Endothelial cell of umbilical vein (primary cell): Measurements from ENCODE around the gene BARX1. TPM values are rescaled to one million over a fixed set of nuclear protein-coding genes. Genes with fewer than 3 reads are reported as not detected.

Experiments
- Bru-seq: library from RNA; stranded (reverse); fragments of 400-500 nt; gene quantifications from one replicate; lab custom pipeline; 2021; lab: Mats Ljungman, UMichigan
- BruChase-seq, 2 experiments: library from RNA; stranded (reverse); fragments of 400-500 nt; gene quantifications; one replicate each; lab custom pipeline; 2021; lab: Mats Ljungman, UMichigan
- BruUV-seq: library from RNA; stranded (reverse); fragments of 400-500 nt; replicated peaks from 2 replicates; lab custom pipeline; 2021; lab: Mats Ljungman, UMichigan
- CTCF ChIA-PET: fragments of 300-600, 350-600 bp; sonication (Branson Sonifier 250); formaldehyde crosslinking; loops from one replicate; lab custom pipeline; 2021; ENCODE audit warnings: antibody characterized with exemption, inconsistent platforms; lab: Charles Lee
- POLR2A ChIA-PET: fragments of 300-600, 350-600 bp; sonication (Branson Sonifier 250); formaldehyde crosslinking; loops from one replicate; lab custom pipeline; 2021; ENCODE audit warnings: antibody characterized with exemption, inconsistent platforms; lab: Charles Lee
- DNase-seq: peaks from one replicate; pipeline ENCODE4 v3.0.0-alpha.2; 2011; ENCODE audit warnings: low read depth, low spot score
- FAIRE-seq: peaks from 2 replicates; lab custom pipeline; 2011; peaks lifted over from hg19 to GRCh38; lab: Jason Lieb, UNC
- H2AFZ ChIP-seq: 2 replicates; pipeline ENCODE4 v1.6.0; 2012; ENCODE audit warnings: low read depth, low read length, control low read depth, inconsistent platforms
- H3K27ac ChIP-seq: 2 replicates; pipeline ENCODE4 v1.5.1; 2011; ENCODE audit warnings: low read depth, mild to moderate bottlenecking, control low read depth, low read length, moderate library complexity; ENCODE audit not compliant: insufficient read depth
- H3K27me3 ChIP-seq, 2 experiments: 2 replicates each; pipeline versions ENCODE4 v1.6.0 to v1.6.1; 2011; ENCODE audit warnings: low read length in 2 of 2, mixed read lengths in 1 of 2; ENCODE audit not compliant: control insufficient read depth in 2 of 2, insufficient read depth in 2 of 2
- H3K36me3 ChIP-seq, 2 experiments: 2 replicates in 1 of 2; 3 replicates in 1 of 2; pipeline ENCODE4 v1.5.1; 2011; ENCODE audit warnings: low read length in 2 of 2, mild to moderate bottlenecking in 1 of 2, moderate library complexity in 1 of 2; ENCODE audit not compliant: control insufficient read depth in 2 of 2, insufficient read depth in 2 of 2; ENCODE audit errors: extremely low read depth in 1 of 2
- H3K4me1 ChIP-seq: 3 replicates; pipeline ENCODE4 v1.5.1; 2011; ENCODE audit warnings: mild to moderate bottlenecking, low read length; ENCODE audit not compliant: control insufficient read depth, insufficient read depth; ENCODE audit errors: extremely low read depth
- H3K4me2 ChIP-seq: 2 replicates; pipeline ENCODE4 v1.6.1; 2011; ENCODE audit warnings: low read length, control low read depth, mixed read lengths; ENCODE audit not compliant: insufficient read depth
- H3K4me3 ChIP-seq, 3 experiments: fragments of 200-600 bp in 1 of 3; sonication (generic), shearing (Covaris generic) in 1 of 3; replicated peaks in 1 of 3; 2 replicates each; pipeline ENCODE4 v1.5.1; 2011 to 2016; ENCODE audit warnings: control low read depth in 3 of 3, low read length in 3 of 3, mild to moderate bottlenecking in 2 of 3, inconsistent platforms in 1 of 3, low read depth in 1 of 3, moderate library complexity in 1 of 3; ENCODE audit not compliant: insufficient read depth in 1 of 3
- H3K79me2 ChIP-seq: 2 replicates; pipeline ENCODE4 v1.6.0; 2012; ENCODE audit warnings: low read length, inconsistent platforms; ENCODE audit not compliant: control insufficient read depth, insufficient read depth
- H3K9ac ChIP-seq: replicated peaks from 2 replicates; pipeline ENCODE3; 2011; ENCODE audit warnings: low read length, control low read depth; ENCODE audit not compliant: insufficient read depth; ENCODE audit errors: extremely low read depth
- H3K9me1 ChIP-seq: replicated peaks from 3 replicates; pipeline ENCODE4 v1.6.0; 2011; ENCODE audit warnings: mild to moderate bottlenecking, low read length; ENCODE audit not compliant: control insufficient read depth, insufficient read depth; ENCODE audit errors: extremely low read depth
- H3K9me3 ChIP-seq: replicated peaks from 2 replicates; pipeline ENCODE4 v1.5.1; 2012; ENCODE audit warnings: low read length, inconsistent platforms; ENCODE audit not compliant: control insufficient read depth, insufficient read depth
- H4K20me1 ChIP-seq: replicated peaks from 2 replicates; pipeline ENCODE3; 2011; ENCODE audit warnings: mild to moderate bottlenecking, low read length; ENCODE audit not compliant: control insufficient read depth, insufficient read depth; ENCODE audit errors: extremely low read depth
- EZH2 ChIP-seq: IDR thresholded peaks from 2 replicates; pipeline ENCODE4 v1.6.1; 2012; ENCODE audit warnings: borderline replicate concordance, low read depth, mild to moderate bottlenecking, moderate library complexity, low read length, inconsistent platforms; ENCODE audit not compliant: severe bottlenecking
- dilution Hi-C: fragments of 300-500 bp; cut with MboI; formaldehyde crosslinking; loops from one replicate; pipeline ENCODE4 v1.15.0; 2019; ENCODE audit warnings: low sequenced_read_pairs; ENCODE audit not compliant: extremely low pct_ligation_motif_present
- intact Hi-C: fragments of 100-400 bp; cut with micrococcal nuclease; formaldehyde crosslinking; loops from one replicate; pipeline ENCODE4 v1.10.0; 2022
- long read RNA-seq: library from polyadenylated mRNA; stranded (forward); transcript quantifications from one replicate; pipeline ENCODE4 v2.0.0, GENCODE V29; 2021
- polyA minus RNA-seq, 3 experiments: library from RNA; depleted of rRNA, polyadenylated mRNA; stranded (reverse); fragments of >200 nt; gene quantifications; 1 replicate in 1 of 3; 2 replicates in 2 of 3; pipeline ENCODE4 v1.2.3, GENCODE V29; 2011
- polyA plus RNA-seq, 4 experiments: library from polyadenylated mRNA; depleted of rRNA in 3 of 4; stranded (reverse) in 3 of 4; unstranded in 1 of 4; fragments of >200 nt; gene quantifications; 2 replicates each; pipeline versions ENCODE4 v1.2.1 to v1.2.3, GENCODE V29; 2011 to 2012; ENCODE audit warnings: missing spikeins in 1 of 4
- total RNA-seq: library from RNA; stranded (reverse); gene quantifications from 2 replicates; pipeline ENCODE4 v1.2.3, GENCODE V29; 2021
- TF ChIP-seq, protein P1 (sequence below), 2 donors: IDR thresholded peaks; 1 replicate in 1 of 2; 2 replicates in 1 of 2; pipeline ENCODE4 v1.5.1; 2011; ENCODE audit warnings: low read length in 2 of 2, mild to moderate bottlenecking in 2 of 2, moderate library complexity in 2 of 2, control low read depth in 1 of 2, inconsistent platforms in 1 of 2, low read depth in 1 of 2; ENCODE audit not compliant: insufficient read depth in 1 of 2; ENCODE audit errors: extremely low read depth in 1 of 2

BARX1 gene, protein sequence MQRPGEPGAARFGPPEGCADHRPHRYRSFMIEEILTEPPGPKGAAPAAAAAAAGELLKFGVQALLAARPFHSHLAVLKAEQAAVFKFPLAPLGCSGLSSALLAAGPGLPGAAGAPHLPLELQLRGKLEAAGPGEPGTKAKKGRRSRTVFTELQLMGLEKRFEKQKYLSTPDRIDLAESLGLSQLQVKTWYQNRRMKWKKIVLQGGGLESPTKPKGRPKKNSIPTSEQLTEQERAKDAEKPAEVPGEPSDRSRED
- total RNA-seq (not detected in 2 replicates), polyA plus RNA-seq (not detected in 2 replicates), polyA minus RNA-seq (not detected in 2 replicates), Bru-seq, nascent RNA (not detected), BruChase-seq, experiment 1, labeled RNA remaining after a 6-hour chase (not detected), BruChase-seq, experiment 2, labeled RNA remaining after a 2-hour chase (not detected)
- polyA plus RNA-seq (2011; cell fraction: cytosol; rRNA removed) = not detected in 2 replicates
- not detected in 2 replicates for polyA plus RNA-seq (2011; cell fraction: nucleus; rRNA removed)
- not detected in 2 replicates for polyA plus RNA-seq (2012)
- 2.7 TPM for polyA minus RNA-seq (2011; cell fraction: cytosol; rRNA and poly(A)+ RNA removed)
- polyA minus RNA-seq (2011; cell fraction: nucleus; rRNA and poly(A)+ RNA removed) = not detected in 2 replicates
- long read RNA-seq = 0 reads

DNA sequence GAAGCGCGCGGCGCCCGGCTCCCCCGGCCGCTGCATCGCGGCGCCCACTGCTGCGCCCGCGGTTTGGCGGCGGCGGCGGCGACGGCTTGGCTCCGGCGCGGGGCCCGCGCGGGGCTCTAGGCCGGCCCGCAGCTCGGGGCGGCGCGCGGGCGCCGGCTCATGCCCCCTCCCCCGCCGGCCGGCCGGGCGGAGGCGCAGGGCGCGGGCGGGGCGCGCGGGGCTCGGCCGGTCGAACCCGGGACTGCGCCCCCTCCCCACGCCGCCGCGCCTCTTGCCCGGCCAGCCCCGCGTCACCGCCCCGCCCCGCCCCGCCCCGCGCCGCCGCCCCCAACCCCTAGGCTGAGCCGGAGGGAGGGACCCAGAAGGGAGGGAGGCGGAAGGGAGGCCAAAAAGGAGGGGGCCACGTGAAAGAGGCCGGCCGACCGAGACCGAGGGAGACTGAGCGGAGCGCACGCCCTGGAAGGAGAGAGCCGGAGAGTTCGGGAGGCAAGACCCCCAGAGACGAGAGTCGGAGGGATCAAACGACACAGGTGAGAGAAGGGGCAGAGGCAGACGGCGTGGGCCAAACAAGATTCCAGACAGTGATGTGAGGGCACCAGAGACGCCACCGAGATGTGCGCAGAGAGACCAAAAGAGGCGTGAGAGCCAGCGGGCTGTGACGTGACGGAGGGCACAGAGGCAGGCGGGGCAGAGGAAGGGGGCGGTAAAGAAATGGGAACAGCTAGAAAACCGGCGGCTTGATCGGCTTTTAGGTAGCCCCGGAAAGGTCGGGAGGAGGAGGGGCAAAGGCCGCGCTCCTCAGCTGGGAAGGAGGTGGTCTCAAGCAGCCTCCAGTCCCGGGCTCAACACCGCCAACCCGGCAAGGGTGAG, at the start of gene BARX1:
BARX1 (minus strand) TSS at position 245 of the 870 bp plus-strand sequence; CDS start at position 36, 209 bp downstream.
- Histone ChIP-seq H3K27me3 (peaks cover 89 to 94% of the 10 kb centered on the region in 2 experiments), H3K36me3 (no peaks in the 10 kb centered on the region), H3K4me3 (no peak within 1 kb of the TSS), H4K20me1 (no peaks in the 10 kb centered on the region), H3K27ac (no peak within 1 kb of the TSS), H3K4me2 (no peak within 1 kb of the TSS), H2AFZ (no peak within 1 kb of the TSS), H3K4me1 (peaks cover 3% of the 10 kb centered on the region), H3K9me1 (no peaks in the 10 kb centered on the region), H3K9ac (no peak within 1 kb of the TSS), H3K9me3 (no peaks in the 10 kb centered on the region), H3K79me2 (no peaks in the 10 kb centered on the region)
- intact Hi-C loops (no loop called here), dilution Hi-C loops (no loop called here)
- no TSS peak for BruUV-seq
- DNase-seq (no peak), FAIRE-seq (no peak)
- peak; percentile 94 for TF ChIP-seq EZH2
- TF ChIP-seq, protein P1, sequence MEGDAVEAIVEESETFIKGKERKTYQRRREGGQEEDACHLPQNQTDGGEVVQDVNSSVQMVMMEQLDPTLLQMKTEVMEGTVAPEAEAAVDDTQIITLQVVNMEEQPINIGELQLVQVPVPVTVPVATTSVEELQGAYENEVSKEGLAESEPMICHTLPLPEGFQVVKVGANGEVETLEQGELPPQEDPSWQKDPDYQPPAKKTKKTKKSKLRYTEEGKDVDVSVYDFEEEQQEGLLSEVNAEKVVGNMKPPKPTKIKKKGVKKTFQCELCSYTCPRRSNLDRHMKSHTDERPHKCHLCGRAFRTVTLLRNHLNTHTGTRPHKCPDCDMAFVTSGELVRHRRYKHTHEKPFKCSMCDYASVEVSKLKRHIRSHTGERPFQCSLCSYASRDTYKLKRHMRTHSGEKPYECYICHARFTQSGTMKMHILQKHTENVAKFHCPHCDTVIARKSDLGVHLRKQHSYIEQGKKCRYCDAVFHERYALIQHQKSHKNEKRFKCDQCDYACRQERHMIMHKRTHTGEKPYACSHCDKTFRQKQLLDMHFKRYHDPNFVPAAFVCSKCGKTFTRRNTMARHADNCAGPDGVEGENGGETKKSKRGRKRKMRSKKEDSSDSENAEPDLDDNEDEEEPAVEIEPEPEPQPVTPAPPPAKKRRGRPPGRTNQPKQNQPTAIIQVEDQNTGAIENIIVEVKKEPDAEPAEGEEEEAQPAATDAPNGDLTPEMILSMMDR (IDR thresholded peaks at IDR 0.05; ENCODE audit: extremely low read depth in 1 of 2, insufficient read depth in 1 of 2, low read depth in 1 of 2, low read length in 2 of 2) = no peak
- ChIA-PET CTCF (no interaction called here), POLR2A (no interaction called here)
